ENCODE measurements around the gene TMEM45A. TPM values are rescaled to one million over a fixed set of nuclear protein-coding genes. Genes with fewer than 3 reads are reported as not detected.

Gene TMEM45A
- total RNA-seq, 1 experiment from 2014 or later = 6.6 TPM

- TF ChIP-seq PRDM15 (CRISPR knock-in tag; IDR thresholded peaks at IDR 0.05) (no peak), E2F5 (CRISPR knock-in tag; IDR thresholded peaks at IDR 0.05) (no peak), SMAD3 (CRISPR knock-in tag; IDR thresholded peaks at IDR 0.05; ENCODE audit: borderline replicate concordance) (no peak), ZNF232 (CRISPR knock-in tag; IDR thresholded peaks at IDR 0.05) (no peak), E2F4 (CRISPR knock-in tag; IDR thresholded peaks at IDR 0.05; ENCODE audit: borderline replicate concordance, low read depth) (no peak), GTF2I (CRISPR knock-in tag; conservative IDR thresholded peaks at IDR 0.05) (no peak), HMGXB4 (CRISPR knock-in tag; IDR thresholded peaks at IDR 0.05) (no peak), CREM (CRISPR knock-in tag; IDR thresholded peaks at IDR 0.05) (no peak), CTCF (IDR thresholded peaks at IDR 0.05) (no peak), E2F1 (CRISPR knock-in tag; IDR thresholded peaks at IDR 0.05) (no peak), ZNF317 (CRISPR knock-in tag; IDR thresholded peaks at IDR 0.05; ENCODE audit: borderline replicate concordance, low read depth) (no peak), SOX15 (CRISPR knock-in tag; IDR thresholded peaks at IDR 0.05) (no peak), USF2 (CRISPR knock-in tag; IDR thresholded peaks at IDR 0.05) (no peak), ZNF416 (CRISPR knock-in tag; IDR thresholded peaks at IDR 0.05) (no peak), ESRRA (CRISPR knock-in tag; IDR thresholded peaks at IDR 0.05; ENCODE audit: borderline replicate concordance) (no peak), AR (CRISPR knock-in tag; IDR thresholded peaks at IDR 0.05) (no peak), GRHL2 (CRISPR knock-in tag; IDR thresholded peaks at IDR 0.05; ENCODE audit: insufficient replicate concordance, severe bottlenecking) (no peak), ZNF121 (CRISPR knock-in tag; IDR thresholded peaks at IDR 0.05) (no peak), USF1 (CRISPR knock-in tag; IDR thresholded peaks at IDR 0.05) (no peak)
- ATAC-seq (no peak), DNase-seq (ENCODE audit: low spot score) (no peak)
- CTCF ChIA-PET = no interaction called here
- no peaks in the 10 kb centered on the region for H3K36me3 Mint-ChIP-seq
- peaks cover 26% of the 10 kb centered on the region for H3K4me1 Mint-ChIP-seq
- H3K4me3 Mint-ChIP-seq = no peak overlapping the region
- POLR2A ChIA-PET = no interaction called here
- no peaks in the 10 kb centered on the region for H3K27me3 Mint-ChIP-seq (ENCODE audit: low read depth)
- H3K9me3 Mint-ChIP-seq = 0 out of 2 replicates have a peak, but pooled peaks cover 3% of the 10 kb centered on the region
- no peak overlapping the region for H3K27ac Mint-ChIP-seq
Observed at GRCh38 chr3:100606894-100607512, 114.6 kb downstream of the TMEM45A start.
